Tongue (tissue), 2 donors: ENCODE results near the gene LGALS7. TPM values are rescaled to one million over a fixed set of nuclear protein-coding genes. Genes with fewer than 3 reads are reported as not detected.
"Not testable (repeated sequence)": the region's sequence is repeated elsewhere in the genome, so short reads cannot be mapped to it uniquely, and the experiment has no call there.

Source experiments
- DNase-seq: peaks from one replicate; pipeline ENCODE4 v3.0.0-alpha.2; 2015
- total RNA-seq: library from RNA; depleted of rRNA; stranded (reverse); fragments of >200 nt; gene quantifications from one replicate; pipeline ENCODE4 v1.2.3, GENCODE V29; 2014

LGALS7 gene
- total RNA-seq, 1 donor from 2014 or later: 10.4 TPM

DNA sequence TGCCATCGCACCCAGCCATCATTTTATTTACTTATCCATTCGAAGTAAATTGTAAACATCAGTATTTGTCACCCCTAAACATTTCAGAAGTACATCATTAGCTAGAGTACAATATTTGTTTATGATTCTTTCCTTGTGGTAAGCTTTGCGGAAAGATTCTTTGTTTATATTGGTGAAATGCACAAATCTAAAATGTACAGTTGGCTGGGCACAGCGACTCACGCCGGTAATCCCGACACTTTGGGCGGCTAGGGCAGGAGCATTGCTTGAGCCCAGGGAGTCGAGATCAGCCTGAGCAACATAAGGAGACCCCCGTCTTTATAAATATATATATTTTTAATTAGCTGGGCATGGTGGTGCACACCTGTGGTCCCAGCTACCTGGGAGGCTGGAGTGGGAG is 25.8 kb upstream of the LGALS7 start:
- DNase-seq: no peak

DNA sequence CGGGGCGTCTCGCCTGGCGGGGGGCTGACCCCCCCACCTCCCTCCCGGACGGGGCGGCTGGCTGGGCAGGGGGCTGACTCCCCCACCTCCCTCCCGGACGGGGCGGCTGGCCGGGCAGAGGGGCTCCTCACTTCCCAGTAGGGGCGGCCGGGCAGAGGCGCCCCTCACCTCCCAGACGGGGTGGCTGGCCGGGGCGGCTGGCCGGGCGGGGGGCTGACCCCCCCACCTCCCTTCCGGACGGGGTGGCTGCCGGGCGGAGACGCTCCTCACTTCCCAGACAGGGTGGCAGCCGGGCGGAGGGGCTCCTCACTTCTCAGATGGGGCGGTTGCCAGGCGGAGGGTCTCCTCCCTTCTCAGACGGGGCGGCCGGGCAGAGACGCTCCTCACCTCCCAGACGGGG is 24.5 kb upstream of the LGALS7 start:
- DNase-seq: not testable (repeated sequence)

DNA sequence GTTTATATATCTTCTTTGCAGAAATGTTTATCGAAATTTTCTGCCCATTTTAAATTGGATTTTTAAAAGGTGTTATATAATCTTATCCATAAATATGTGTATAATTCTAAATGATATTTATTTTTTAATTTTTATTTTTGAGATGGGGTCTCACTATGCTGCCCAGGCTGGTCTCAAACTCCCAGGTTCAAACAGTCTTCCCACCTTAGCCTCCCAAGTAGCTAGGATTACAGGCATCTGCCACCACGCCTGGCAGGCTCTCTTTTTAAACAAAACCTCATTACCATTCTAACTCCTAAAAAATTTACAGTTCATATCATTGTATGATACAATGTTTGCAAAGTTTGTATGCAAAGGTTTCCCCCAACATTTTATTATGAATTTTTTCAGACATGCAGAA is 22.8 kb upstream of the LGALS7 start:
- DNase-seq: no peak

DNA sequence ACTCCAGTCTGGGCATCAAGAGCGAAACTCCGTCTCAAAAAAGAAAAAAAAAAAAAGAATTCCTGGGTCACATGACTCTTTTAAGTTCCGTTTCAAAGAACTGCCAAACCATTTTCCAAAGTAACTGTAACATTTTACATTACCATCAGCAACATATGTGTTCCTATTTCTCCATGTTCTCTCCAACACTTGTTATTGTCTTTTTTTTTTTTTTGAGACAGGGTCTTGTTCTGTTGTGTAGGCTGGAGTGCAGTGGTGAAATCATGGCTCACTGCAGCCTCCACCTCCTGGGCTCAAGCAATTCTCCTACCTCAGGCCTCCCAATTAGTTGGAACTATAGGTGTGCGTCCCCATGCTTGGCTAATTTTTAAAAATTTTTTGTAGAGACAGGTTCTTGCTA is 22.2 kb upstream of the LGALS7 start:
- no peak for DNase-seq

DNA sequence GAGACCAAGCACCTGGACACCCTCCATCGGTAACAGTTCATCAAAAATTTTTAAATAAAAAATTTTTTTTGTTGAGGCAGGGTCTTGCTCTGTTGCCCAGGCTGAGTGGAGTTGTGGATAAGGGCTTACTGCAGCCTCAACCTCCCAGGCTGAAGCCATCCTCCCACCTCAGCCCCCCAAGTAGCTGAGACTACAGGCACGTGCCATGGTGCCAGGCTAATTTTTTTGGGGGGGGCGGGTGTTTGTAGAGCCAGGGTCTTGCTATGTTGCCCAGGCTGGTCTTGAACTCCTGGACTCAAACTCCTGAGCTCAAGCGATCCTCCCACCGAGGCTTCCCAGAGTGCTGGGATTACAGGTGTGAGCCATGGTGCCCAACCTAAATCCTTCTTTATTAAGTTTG is 20.4 kb upstream of the LGALS7 start:
- no peak for DNase-seq

DNA sequence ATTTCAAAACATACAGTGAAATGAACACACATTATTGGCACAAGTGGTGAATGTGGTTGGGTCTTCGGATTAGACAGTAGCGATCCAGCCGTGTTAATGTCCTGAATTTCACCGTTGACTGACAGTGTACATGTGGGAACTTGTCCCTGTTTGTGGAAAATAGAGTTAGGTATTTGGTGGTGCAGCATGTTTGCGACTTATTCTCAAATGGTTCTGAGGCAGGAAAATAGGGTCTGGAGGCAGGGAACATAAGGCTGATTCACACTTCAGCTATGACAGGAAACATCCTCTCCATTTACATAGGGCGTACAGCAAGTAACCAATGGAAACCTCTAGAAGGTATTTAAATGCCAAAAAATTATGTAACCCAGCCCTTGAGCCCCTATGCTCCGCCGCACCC is 19.9 kb upstream of the LGALS7 start:
- no peak for DNase-seq

DNA sequence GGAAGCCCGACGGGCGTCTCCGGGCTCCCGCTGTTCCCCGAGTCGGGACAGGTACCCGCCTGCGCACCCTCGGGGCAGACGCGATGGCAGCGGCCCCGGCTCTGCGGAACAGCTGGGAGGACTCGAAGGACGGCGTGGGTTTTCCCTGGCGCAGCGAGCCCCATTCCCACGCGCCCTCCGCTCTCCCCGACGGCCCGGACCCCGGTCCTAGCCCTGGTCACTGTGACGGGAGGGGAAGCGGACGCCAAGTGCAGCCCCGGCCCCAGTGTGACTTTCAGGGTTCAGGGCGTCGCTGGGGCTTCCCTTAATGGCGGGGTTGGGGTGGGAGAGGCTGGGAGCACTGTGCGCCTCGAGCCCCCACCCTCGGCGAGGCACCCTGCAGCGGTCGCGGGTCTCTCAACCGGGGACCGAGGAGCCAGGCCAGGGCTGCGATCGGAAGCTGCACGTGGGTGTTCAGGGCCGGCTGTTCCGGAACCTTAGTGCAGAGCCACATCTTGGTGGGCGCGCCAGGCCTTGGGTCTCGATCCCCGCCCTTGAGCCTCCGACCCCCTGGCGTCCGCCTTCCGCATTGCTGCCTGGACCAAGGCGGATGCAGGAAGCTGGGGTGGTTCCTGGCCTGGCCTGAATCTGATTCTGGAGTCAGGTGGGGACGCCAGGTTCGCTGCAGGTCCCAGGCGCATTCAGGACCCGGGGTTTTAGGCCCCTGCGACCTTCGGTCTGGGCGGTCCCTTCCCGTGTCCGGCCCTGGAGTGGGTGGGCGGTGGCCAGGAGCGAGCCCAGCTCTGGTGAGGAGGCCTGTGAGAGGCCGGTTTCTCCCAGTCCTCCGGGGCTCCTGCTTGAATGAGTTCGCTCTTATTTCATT is 19.2 kb upstream of the LGALS7 start:
- no peak for DNase-seq

DNA sequence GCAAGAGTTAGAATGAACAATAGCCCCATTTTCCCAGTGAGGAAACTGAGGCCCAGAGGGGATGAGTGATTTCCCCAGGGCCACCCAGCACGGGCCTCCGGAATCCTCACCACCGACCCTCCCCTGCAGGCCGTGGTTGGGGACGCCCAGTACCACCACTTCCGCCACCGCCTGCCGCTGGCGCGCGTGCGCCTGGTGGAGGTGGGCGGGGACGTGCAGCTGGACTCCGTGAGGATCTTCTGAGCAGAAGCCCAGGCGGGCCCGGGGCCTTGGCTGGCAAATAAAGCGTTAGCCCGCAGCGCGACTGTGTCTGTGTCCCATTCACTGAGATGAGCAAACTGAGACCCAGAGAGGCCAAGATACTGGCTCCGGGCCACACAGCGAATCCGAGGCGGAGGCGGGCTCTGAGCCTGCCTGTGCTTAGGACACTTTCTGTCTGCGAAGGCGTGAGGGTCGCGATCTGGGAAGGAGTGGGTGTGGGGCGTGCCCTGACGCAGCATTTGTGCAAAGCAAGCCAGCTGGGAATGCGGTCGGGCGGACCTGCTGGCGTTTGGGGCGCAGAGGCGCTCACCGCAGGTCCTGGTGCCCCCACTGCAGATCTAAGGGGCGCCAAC is 18.2 kb upstream of the LGALS7 start:
- not testable (repeated sequence) for DNase-seq

DNA sequence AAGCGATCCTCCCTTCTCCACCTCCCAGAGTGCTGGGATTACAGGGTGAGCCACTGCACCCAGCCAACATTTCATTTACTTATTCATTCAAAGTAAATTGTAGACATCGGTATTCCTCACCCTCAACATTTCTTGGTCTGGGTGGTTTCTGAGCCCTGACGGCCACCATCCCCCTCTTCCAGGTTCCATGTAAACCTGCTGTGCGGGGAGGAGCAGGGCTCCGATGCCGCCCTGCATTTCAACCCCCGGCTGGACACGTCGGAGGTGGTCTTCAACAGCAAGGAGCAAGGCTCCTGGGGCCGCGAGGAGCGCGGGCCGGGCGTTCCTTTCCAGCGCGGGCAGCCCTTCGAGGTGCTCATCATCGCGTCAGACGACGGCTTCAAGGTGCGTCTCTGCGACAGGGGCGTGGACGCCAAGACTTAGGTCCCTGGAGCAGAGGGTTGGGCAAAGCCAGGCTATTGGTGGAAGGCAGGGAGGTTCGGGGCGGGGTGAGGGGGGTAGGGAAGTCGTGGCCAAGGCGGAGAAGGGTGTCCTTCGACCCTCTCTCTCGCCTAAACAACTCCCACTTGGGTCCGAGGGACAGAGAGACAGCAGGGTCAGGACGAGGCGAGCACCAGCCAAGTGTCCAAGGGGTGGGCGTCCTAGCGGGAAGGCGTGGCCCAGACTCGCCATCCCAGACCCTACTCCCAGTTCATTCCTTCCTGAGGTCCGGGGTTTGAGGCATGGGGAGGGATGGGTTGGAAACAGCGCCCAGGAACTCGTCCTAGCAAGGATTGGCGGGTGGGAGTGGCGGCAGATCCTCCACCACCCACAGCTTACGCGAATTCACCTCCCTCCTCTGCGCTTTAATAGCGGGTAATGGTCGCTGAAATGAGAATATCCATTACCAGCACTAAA is 17.4 kb upstream of the LGALS7 start:
- not testable (repeated sequence) for DNase-seq

DNA sequence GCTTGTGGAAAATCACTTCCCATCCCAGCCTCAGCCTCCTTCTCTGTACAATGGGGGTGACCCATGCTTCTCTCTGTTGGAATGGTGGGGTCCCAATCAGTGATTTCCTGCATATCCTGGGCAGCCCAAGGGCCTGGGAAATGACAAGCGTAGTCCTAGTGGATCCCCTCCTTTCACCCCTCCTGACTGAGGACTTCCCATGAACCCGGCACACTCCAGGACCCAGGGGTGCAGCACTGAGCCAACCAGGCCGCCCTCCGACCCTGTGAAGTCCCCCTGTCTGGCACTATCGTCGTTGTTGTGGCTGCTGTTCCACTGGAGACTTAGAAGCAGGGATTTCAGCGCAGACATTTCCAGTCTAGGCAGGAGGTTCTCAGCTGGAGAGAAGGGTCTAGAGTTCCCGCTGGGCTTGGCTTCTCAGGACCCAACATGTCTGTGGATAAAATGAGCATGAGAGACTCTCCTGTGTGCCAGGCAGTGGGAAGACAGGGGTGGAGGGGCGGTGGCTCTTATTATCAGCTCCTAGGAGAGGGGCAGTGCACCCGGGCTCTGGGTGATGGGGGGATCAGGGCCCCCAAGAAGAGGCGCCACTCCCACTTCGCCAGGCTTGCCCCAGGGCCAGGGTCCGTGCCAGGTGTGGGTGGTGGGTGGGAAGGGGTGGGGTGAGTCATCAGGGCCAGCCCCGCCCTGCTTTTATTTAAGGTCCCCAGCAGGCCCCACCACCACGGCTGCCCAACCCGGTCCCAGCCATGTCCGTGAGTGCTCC is 15.3 kb upstream of the LGALS7 start, which contains the start of gene LGALS7B:
TSS of gene LGALS7B (plus strand) at position 723 of the 766 bp plus-strand sequence. CDS start at position 750, 27 bp downstream.
- peak; percentile 19 for DNase-seq

DNA sequence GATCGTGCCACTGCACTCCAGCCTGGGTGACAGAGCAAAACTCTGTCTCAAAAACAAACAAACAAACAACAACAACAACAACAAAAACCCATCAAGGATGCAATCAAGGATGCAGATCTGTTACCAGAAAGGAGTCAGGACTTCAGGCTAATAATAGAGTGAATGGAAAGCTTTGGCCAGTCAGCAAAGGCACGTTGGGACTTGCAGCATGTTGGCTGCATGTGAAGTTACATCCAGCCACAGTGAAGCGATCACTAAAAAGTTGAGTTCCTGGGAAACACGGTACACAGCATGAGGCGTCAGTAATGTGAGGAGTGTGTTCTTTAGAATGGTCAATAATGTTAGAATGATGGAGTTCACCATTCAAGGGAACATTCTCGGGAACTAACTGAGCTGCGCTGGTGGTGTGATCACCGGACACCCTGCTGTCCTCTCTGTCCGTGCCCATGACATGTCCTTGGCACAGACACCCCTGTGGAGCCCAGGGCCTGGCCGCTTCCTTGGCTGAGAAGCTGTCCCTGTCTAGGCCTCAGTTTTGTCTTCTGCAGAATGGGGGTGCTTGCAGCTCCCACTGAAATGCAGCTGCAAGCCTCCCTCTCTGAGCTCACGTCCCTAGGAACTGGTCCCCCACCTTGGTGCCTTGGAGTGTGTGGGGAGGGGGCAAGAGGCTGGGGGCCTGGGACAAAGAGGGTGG is 13.4 kb upstream of the LGALS7 start:
- peak; percentile 16 for DNase-seq

DNA sequence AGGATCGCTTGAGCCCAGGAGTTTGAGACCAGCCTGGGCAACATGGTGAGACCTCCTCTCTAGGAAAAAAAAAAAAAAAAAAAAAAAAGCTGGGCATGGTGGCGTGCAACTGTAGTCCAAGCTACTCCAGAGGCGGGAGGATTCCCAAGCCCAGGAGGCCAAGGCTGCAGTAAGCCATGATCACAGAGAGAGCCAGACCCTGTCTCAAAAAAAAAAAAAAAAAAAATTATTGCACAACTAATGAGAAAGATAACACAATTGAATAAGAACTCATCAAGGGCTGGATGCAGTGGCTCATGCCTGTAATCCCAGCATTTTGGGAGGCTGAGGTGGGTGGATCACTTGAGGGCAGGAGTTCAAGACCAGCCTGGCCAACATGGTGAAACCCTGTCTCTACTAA is 12.7 kb upstream of the LGALS7 start:
- not testable (repeated sequence) for DNase-seq

DNA sequence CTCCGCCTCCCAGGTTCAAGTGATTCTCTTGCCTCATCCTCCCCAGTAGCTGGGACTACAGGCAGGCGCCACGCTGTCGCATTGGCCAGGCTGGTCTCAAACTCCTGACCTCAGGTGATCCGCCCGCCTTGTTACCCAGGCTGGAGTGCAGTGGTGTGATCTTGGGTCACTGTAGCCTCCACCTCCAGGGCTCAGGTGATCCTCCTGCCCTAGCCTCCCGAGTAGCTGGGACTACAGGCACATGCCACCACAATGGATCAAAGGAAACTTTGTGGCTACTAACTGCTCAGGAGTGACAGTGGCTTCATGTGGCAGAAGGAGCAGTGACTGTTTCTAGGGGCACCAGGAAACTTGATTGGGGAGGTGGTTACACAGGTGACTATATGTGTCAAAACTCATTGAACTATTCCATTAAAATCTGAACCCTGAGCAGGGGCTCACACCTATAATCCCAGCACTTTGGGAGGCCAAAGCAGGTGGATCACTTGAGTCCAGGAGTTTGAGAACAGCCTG is 11.9 kb upstream of the LGALS7 start:
- no peak for DNase-seq

DNA sequence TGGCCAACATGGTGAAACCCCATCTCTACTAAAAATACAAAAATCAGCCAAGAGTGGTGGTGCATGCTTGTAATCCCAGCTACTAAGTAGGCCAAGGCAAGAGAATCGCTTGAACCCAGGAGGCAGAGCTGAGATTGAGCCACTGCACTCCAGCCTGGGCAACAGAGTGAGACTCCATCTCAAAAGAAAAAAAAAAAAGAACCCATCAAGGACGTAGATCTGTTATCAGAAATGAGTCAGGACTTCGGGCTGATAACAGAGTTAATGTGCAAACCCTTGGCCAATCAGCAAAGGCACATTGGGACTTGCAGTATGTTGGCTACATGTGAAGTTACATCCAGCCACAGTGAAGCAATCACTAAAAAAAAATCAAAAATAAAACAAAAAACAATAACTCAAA is 10.9 kb upstream of the LGALS7 start:
- DNase-seq: no peak

DNA sequence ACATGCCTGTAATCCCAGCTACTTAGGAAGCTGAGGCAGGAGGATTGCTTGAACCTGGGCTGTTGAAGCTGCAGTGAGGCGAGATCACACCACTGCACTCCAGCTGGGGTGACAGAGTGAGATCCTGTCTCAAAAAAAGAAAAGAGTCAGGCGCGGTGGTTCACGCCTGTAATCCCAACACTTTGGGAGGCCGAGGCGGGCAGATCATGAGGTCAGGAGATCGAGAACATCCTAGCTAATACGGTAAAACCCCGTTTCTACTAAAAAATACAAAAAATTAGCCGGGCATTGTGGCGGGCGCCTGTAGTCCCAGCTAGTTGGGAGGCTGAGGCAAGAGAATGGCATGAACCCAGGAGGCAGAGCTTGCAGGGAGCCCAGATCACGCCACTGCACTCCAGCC is 8.9 kb upstream of the LGALS7 start:
- DNase-seq: not testable (repeated sequence)

DNA sequence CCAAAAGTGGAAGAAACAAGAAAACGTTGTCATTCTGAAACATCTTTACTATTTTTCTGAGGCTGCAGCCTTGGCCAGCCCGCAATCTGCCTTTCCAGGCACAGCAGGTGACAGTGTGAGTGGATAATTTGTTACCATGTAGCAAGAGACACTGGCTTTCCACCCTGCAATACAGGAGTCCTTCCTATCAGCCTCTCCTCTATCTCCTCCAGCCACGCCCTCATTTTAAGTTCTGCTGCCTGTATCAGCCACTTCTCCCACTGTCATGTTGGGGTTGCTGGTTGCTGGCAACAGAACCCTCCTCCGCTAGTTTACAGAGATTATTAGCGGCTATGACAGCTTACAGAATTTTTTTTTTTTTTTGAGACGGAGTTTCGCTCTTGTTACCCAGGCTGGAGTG is 7.7 kb upstream of the LGALS7 start:
- DNase-seq: no peak

DNA sequence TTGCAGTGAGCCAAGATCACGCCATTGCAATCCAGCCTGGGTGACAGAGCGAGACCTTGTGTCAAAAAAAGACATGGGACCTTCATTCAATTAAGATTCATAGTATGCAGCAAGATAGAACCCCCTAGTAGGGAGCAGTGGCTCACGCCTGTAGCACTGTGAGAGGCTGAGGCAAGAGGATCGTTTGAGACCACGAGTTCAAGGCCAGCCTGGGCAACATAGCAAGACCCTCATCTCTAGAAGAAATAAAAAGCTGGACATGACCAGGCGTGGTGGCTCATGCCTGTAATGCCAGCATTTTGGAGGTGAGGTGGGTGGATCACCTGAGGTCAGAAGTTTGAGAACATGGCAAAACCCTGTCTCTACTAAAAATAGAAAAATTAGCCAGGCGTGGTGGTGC is 7.1 kb upstream of the LGALS7 start:
- no peak for DNase-seq

DNA sequence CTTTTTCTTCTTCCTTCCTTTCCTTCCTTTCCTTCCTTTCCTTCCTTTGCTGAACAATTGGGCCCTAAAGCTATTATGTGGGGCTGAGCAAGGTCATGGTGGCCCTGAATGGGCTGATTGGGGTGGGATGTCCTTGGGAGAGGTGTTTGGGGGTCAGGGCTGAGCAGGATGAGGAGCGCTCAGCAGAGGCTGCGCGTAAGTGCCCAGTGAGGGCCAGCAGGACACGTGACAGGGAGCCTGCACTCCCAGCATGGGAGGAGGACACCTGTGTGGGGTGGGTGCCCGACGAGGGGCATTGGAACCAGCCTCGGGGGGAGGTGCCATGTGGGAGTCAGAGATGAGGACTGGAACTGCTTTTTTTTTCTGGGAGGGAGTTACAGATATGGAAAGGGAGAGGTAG is 5.4 kb upstream of the LGALS7 start:
- DNase-seq: no peak

DNA sequence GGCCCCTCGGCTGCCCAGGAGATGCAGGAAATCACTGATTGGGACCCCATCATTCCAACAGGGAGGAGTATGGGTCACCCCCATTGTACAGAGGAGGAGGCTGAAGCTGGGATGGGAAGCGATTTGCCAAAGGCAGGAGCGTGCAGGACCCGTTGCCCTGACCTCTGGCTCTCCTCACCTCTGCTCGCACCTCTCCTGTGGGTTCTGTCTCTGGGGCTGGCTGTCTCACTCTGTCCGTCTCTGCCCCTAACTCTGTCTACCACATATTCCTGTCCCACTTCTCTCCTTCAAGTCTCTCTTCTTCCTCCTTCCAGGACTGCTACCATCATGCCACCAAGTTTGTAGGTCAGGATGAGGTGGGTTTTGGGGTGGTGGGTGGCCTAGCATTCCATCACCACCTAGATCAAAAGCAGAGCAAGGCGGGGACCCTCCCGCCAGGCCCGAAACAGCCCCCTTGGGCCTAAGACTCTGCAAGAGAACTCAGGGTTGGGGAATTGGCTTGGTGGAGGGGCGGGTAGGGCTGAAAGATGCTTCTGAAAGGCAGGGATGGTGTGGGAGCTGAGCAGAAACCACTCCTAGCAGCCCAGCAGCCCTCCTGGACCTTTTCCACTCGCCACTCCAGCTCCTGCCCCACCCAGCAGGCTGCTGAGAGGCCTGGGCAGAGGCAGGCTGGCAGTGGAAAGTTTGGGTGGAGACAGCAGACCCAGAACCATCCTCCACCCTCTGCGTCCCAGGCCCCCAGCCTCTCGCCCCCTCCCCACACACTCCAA is 1.0 kb upstream of the LGALS7 start:
- no peak for DNase-seq

DNA sequence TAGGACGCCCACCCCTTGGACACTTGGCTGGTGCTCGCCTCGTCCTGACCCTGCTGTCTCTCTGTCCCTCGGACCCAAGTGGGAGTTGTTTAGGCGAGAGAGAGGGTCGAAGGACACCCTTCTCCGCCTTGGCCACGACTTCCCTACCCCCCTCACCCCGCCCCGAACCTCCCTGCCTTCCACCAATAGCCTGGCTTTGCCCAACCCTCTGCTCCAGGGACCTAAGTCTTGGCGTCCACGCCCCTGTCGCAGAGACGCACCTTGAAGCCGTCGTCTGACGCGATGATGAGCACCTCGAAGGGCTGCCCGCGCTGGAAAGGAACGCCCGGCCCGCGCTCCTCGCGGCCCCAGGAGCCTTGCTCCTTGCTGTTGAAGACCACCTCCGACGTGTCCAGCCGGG is 1.7 kb downstream of the LGALS7 start:
- DNase-seq: not testable (repeated sequence)
